Hepatocyte (in vitro differentiated cells): ENCODE measurements around the gene CCIN. TPM values are rescaled to one million over a fixed set of nuclear protein-coding genes. Genes with fewer than 3 reads are reported as not detected.
A peak's percentile ranks its signal among the peaks of the same experiment; 100 is the strongest.

Source experiments
- DNase-seq: peaks from one replicate; pipeline ENCODE4 v3.0.0-alpha.2; 2016; ENCODE audit warnings: low spot score
- H2AFZ ChIP-seq: fragments of 200-600 bp; sonication (generic); 2 replicates; pipeline ENCODE4 v1.6.0; 2016; ENCODE audit warnings: antibody characterized with exemption, mild to moderate bottlenecking
- H3K27ac ChIP-seq: fragments of 200-600 bp; sonication (generic); 2 replicates; pipeline ENCODE4 v1.5.1; 2016; ENCODE audit warnings: mild to moderate bottlenecking
- H3K27me3 ChIP-seq: fragments of 200-600 bp; sonication (generic); 2 replicates; pipeline ENCODE4 v1.6.1; 2016
- H3K36me3 ChIP-seq: fragments of 200-600 bp; sonication (generic); replicated peaks from 2 replicates; pipeline ENCODE4 v1.5.1; 2016; ENCODE audit warnings: low read depth; ENCODE audit not compliant: insufficient read depth
- H3K4me1 ChIP-seq: fragments of 200-600 bp; sonication (generic); 2 replicates; pipeline ENCODE4 v1.5.1; 2016; ENCODE audit warnings: mild to moderate bottlenecking, moderate library complexity; ENCODE audit not compliant: insufficient read depth
- H3K4me2 ChIP-seq: fragments of 200-600 bp; sonication (generic); 2 replicates; pipeline ENCODE4 v1.6.0; 2016
- H3K4me3 ChIP-seq: fragments of 200-600 bp; sonication (generic); 2 replicates; pipeline ENCODE4 v1.5.1; 2016; ENCODE audit warnings: mild to moderate bottlenecking
- H3K79me2 ChIP-seq: fragments of 200-600 bp; sonication (generic); 2 replicates; pipeline ENCODE4 v1.6.0; 2017; ENCODE audit warnings: mild to moderate bottlenecking
- H3K9me2 ChIP-seq: fragments of 200-600 bp; sonication (generic); replicated peaks from 2 replicates; pipeline ENCODE4 v1.6.0; 2017; ENCODE audit warnings: mild to moderate bottlenecking; ENCODE audit not compliant: insufficient read depth
- H3K9me3 ChIP-seq: fragments of 200-600 bp; sonication (generic); 2 replicates; pipeline ENCODE4 v1.5.1; 2016; ENCODE audit warnings: low read depth, mild to moderate bottlenecking
- H4K20me1 ChIP-seq: fragments of 200-600 bp; sonication (generic); 2 replicates; pipeline ENCODE4 v1.6.0; 2016; ENCODE audit warnings: mild to moderate bottlenecking; ENCODE audit not compliant: insufficient read depth, poor library complexity, severe bottlenecking
- CTCF ChIP-seq: fragments of 200-600 bp; sonication (generic); IDR thresholded peaks from 2 replicates; pipeline ENCODE4 v1.5.1; 2016; ENCODE audit warnings: antibody characterized with exemption, mild to moderate bottlenecking; ENCODE audit not compliant: poor library complexity
- EZH2 ChIP-seq: fragments of 200-600 bp; sonication (generic); IDR thresholded peaks from 2 replicates; pipeline ENCODE4 v1.6.1; 2016; ENCODE audit warnings: antibody characterized with exemption, mild to moderate bottlenecking, borderline replicate concordance
- EZH2phosphoT487 ChIP-seq: fragments of 200-600 bp; sonication (generic); IDR thresholded peaks from one replicate; pipeline ENCODE4 v1.6.1; 2018; ENCODE audit warnings: antibody characterized with exemption, mild to moderate bottlenecking, low read depth, moderate library complexity; ENCODE audit not compliant: unreplicated experiment, severe bottlenecking
- WGBS: methylation state at CpG from one replicate; pipeline ENCODE4 v1.1.6; 2016; ENCODE audit warnings: low lambda C conversion rate; ENCODE audit errors: missing lambda C conversion rate; 5-methylcytosine and 5-hydroxymethylcytosine counted together
- polyA plus RNA-seq: library from polyadenylated mRNA; unstranded; fragments of >200 nt; fragmentation: Nextera tagmentation; extraction: Ambion mirVana; gene quantifications from 2 replicates; pipeline ENCODE4 v1.2.1, GENCODE V29; 2016
- total RNA-seq: library from RNA; depleted of rRNA; stranded (reverse); fragments of >200 nt; gene quantifications from 2 replicates; pipeline ENCODE4 v1.2.3, GENCODE V29; 2014

CCIN gene
- total and polyA plus RNA-seq, 2 experiments from 2014 or later = not detected

- Histone ChIP-seq H3K27ac (no peak overlapping the region), H2AFZ (no peak overlapping the region), H4K20me1 (no peaks in the 10 kb centered on the region), H3K4me1 (peaks cover 11% of the 10 kb centered on the region), H3K36me3 (no peaks in the 10 kb centered on the region), H3K4me2 (no peak overlapping the region), H3K9me2 (no peaks in the 10 kb centered on the region), H3K79me2 (no peaks in the 10 kb centered on the region), H3K9me3 (no peaks in the 10 kb centered on the region), H3K4me3 (no peak overlapping the region), H3K27me3 (peaks cover 35% of the 10 kb centered on the region)
- TF ChIP-seq CTCF = no peak
- no peak for TF ChIP-seq EZH2
- no peak for TF ChIP-seq EZH2phosphoT487
- WGBS = 97% methylated on average over 5 of the region's 5 CpGs
- no peak for DNase-seq
Observed at GRCh38 chr9:36138901-36139300, 30.3 kb upstream of the CCIN start.

- H3K79me2 ChIP-seq = no peaks in the 10 kb centered on the region
- 83% methylated on average over 11 of the region's 11 CpGs for WGBS
- no peak overlapping the region for H2AFZ ChIP-seq
- H3K36me3 ChIP-seq = no peaks in the 10 kb centered on the region
- no peak for TF ChIP-seq EZH2
- no peak for TF ChIP-seq EZH2phosphoT487
- no peak for TF ChIP-seq CTCF
- H3K4me2 ChIP-seq = no peak overlapping the region
- H4K20me1 ChIP-seq = no peaks in the 10 kb centered on the region
- H3K27me3 ChIP-seq = peaks cover 24% of the 10 kb centered on the region
- DNase-seq = no peak
- H3K27ac ChIP-seq = no peak overlapping the region
- H3K4me1 ChIP-seq = peaks cover 11% of the 10 kb centered on the region
- no peaks in the 10 kb centered on the region for H3K9me3 ChIP-seq
- H3K9me2 ChIP-seq = no peaks in the 10 kb centered on the region
- no peak overlapping the region for H3K4me3 ChIP-seq
Observed at GRCh38 chr9:36140086-36141084, 28.8 kb upstream of the CCIN start.

- Histone ChIP-seq H3K36me3 (no peaks in the 10 kb centered on the region), H3K4me3 (no peak overlapping the region), H3K79me2 (no peaks in the 10 kb centered on the region), H2AFZ (no peak overlapping the region), H4K20me1 (no peaks in the 10 kb centered on the region), H3K9me3 (no peaks in the 10 kb centered on the region), H3K27me3 (peaks cover 18% of the 10 kb centered on the region), H3K9me2 (no peaks in the 10 kb centered on the region), H3K27ac (no peak overlapping the region), H3K4me2 (no peak overlapping the region), H3K4me1 (peaks cover 8% of the 10 kb centered on the region)
- 61% methylated on average over 4 of the region's 4 CpGs for WGBS
- DNase-seq = no peak
- TF ChIP-seq CTCF (peak; percentile 36), EZH2phosphoT487 (no peak), EZH2 (no peak)
Observed at GRCh38 chr9:36141288-36141687, 27.9 kb upstream of the CCIN start.
